HG03097 (cell line): ENCODE measurements around the gene GJA8.
"Not testable (repeated sequence)": the region's sequence is repeated elsewhere in the genome, so short reads cannot be mapped to it uniquely, and the experiment has no call there.

Source experiments
- ATAC-seq: cut with Tn5 transposase; IDR thresholded peaks from one replicate; pipeline ENCODE4 v1.9.1; 2021; ENCODE audit not compliant: unreplicated experiment, low FRiP score

The GJA8 gene

DNA sequence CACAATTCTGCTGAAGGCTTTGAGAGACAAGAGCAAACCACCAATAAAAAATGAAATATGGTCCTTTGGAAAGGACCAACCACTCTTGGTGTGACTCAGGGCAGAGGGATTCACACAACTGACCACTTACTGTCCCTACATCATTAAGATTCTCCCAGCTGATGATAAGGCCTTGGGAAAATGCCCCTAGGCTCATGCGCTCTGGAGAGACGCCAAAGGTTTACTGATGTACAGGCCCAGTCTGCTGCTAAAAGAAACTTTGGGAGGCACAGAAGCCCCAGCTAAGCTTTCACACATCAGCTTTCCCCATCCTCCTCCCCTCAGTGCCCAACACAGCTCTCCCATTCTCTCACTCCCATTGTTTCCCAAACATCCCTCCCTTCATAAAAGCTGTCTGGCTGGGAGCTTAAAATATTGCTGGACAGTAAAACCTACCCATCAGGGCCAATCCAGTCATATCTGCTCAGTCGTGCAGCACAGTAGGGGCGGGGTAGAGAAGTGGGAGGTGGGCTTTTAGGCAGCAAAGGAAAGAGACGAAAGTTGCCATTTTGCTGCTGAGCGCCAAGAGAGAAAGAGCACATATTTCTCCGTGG, at the start of gene GJA8:
GJA8 (plus strand) TSS at position 543 of the 593 bp plus-strand sequence. CDS start 5,161 bp downstream, outside the sequence.
- no peak for ATAC-seq

DNA sequence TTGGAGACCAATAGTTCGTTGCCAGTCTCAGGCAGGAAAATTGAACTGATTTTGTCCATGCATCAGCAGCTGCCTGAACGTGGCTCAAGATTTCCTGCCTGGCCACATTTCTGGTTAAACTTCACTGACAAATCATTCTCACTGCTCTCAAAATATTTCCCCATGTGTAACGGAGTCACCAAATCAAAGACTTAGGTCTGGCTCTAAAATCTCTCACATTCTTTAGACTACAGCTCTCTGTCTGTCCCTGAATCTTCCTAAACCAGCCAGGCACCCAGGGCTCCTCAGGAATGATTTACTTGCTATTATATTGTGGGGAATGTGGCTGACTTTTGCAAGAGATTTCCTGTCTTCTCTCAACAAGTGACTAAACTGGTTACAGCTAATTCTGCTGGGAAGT, 49.2 kb upstream of the GJA8 start:
- no peak for ATAC-seq

DNA sequence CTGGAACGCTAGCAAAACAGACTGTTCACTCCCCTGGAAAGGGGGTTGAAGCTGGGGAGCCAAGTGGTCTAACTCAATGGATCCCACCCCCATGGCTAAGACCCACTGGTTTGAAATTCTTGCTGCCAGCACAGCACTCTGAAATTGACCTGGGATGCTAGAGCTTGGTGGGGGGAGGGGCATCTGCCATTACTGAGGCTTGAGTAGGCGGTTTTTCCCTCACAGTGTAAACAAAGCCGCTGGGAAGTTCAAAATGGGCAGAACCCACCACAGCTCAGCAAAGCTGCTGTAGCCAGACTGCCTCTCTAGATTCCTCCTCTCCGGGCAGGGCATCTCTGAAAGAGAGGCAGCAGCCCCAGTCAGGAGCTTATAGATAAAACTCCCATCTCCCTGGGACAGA, 47.6 kb upstream of the GJA8 start:
- not testable (repeated sequence) for ATAC-seq

GRCh38 chr1:147855996-147856395, 46.6 kb upstream of the GJA8 start:
- ATAC-seq: not testable (repeated sequence)

GRCh38 chr1:147867204-147867603, 35.4 kb upstream of the GJA8 start:
- not testable (repeated sequence) for ATAC-seq

DNA sequence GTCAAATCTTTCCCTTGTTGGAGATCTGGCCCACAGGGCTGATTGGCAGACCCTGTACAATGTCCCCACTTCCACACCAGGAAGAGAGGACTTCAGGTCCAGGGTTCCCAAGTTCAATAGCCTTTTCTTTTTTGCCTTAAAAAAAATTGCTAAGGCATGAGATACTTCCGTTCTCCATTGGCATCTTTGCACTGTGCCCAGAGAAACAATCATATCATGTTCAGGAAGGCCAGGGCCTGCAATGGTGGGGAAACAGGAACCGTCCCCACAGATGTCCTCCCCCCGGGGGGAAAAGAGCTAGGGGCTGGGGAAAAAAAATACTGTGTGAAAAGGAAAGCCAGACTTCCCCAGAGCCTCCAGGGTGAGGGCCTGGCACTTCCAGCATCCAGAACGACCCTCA, 24.6 kb upstream of the GJA8 start:
- ATAC-seq: no peak

GRCh38 chr1:147879911-147880310, 22.7 kb upstream of the GJA8 start:
- ATAC-seq: no peak

GRCh38 chr1:147882535-147882934, 20.1 kb upstream of the GJA8 start:
- ATAC-seq: no peak

GRCh38 chr1:147890177-147890790, 12.3 kb upstream of the GJA8 start:
- no peak for ATAC-seq

DNA sequence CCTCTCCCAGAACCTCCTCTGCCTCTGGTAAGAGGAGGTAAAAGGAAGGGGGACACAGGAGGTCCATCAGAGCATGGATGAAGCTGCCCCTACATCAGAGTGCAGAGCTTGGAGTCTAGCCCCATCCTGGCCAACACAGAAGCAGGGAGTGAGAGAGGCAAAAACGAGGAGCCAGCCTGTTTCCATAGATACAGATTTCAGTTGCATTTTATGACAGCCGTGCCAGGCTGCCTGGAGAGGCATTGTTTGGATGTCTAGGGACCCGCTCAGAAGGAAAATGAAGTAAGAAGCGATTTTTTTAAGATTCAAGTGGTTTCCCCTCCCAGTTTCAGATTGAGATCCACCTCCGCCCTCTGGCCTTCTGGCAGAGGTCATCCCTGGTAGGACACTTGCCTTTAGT, 11.5 kb upstream of the GJA8 start:
- no peak for ATAC-seq

GRCh38 chr1:147892216-147892615, 10.4 kb upstream of the GJA8 start:
- no peak for ATAC-seq

DNA sequence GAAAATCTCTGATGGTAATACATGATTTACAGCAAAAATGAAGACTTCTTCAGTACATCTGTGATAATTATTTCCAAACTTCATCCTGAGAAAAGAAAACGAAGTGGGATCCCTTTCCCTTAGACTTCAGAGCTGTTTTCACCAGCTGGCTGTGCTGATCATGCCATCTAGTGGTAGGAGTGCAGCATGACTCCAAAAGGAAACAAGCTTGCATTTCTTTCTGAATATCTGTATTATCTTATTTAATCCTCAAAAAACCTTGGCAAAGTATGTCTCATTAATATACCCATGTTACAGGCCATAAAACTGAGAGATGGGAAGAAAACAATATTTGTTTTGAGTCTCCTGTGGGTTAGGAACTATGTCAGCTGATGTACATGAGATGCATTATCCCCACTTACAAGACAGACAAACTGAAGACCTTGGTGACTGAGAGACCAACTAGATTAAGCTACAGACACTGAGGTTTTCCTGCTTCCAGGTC, 9.8 kb upstream of the GJA8 start:
- ATAC-seq: no peak

DNA sequence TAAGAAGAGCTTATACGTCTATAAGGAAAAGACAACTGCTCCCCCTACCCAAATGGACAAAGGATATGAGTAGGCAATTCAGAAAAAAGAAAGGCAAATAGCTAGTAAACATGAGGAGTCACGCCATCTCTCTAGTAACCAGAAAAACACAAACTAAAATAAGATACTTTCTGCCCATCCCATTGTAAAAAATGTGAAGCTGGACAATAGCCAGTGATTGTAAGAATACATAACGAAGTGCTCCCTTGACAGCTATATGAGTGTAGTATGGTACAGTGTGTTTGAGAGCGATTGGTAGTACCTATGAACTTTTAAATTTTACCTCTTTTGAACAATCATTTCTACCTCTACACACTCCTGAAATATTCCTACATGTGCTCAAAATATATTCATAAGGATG, 7.5 kb upstream of the GJA8 start:
- ATAC-seq: no peak

DNA sequence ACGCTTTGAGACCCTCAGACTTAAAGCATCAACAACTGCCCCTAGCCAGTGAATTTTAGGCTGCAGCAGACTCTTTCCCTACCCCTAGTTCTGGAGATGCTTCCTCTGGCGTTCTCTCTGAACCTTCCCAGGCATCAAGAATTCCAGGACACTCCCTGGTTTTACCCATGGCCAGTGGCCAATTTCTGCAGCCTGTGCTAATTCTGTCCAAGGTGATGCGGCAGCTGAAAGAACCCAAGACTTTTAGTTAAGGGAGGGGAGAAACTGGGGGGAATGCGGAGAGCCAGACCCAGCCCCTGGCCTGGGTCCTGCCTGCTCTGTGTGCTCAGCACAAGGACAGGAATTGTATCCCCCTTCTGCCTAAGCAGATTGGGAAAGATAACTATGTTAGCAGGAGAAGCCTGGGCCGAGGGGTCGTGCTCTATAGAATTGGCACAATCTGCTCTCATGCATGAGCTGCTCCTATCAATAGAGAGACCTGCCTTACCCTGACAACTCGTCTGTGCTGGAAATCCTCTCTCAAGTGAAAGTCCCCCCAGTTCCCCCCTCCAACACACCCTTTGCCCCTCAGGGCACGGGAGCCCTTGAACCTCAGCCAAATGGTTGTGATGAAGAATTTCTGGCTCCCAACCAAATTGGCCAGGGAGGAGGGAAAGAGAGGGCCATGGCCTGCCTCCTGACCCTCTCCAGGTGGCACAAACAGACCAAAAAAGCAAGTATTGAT, 5.4 kb upstream of the GJA8 start:
- ATAC-seq: no peak

DNA sequence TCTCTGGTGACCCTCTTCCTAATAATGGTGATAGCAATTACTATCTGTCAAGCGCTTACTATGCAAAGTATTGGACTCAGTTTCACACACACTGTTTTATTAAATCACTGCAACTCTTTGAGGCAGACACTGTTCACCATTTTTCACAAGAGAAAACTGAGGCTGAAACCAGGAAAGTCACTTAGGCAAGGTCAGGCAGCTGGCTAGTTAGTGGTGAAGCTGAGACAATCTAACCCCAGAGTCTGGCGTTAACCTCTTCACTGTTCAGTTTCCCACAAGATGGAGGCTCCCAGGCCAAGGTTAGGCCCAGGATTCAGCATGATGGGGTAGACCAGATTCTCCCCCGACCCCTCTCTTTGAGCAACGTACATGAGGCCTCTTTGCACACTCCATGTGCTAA, 4.8 kb upstream of the GJA8 start:
- ATAC-seq: no peak

GRCh38 chr1:147904726-147905125, 2.1 kb downstream of the GJA8 start:
- ATAC-seq: no peak

- no peak for ATAC-seq
Measured at GRCh38 chr1:147907786-147908509, 5.4 kb downstream of the GJA8 start.

- ATAC-seq: no peak
Measured at GRCh38 chr1:147912553-147912952, 10.0 kb downstream of the GJA8 start.

DNA sequence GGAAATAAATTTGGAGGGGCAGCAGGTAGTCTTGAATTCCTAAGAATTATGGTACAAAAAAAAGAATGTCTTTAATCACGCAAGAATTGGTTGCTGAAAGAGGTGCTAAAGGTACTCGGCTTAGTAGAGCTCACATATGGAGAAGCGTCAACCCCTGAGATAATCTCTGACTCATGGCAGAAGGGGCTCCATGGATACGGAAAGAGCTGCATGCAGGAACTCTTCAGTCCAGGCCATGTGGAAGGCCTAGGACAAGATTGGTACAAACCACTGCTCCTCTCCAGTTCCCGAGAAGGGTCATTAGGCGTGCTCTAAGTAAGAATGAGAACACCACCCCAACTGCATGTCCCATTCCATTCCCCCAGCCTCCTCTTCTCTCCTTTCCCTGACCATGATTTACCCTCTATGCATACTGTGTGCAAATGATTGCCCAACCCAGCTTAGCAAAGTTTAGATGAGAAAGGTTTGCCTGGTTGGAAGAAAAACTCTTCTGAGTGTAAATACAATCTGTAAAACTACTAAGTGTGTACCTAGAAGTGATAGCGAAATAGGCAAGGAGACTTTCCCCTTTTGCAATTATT, 10.9 kb downstream of the GJA8 start:
- no peak for ATAC-seq

- ATAC-seq: no peak
Measured at GRCh38 chr1:147919896-147920295, 17.3 kb downstream of the GJA8 start.

DNA sequence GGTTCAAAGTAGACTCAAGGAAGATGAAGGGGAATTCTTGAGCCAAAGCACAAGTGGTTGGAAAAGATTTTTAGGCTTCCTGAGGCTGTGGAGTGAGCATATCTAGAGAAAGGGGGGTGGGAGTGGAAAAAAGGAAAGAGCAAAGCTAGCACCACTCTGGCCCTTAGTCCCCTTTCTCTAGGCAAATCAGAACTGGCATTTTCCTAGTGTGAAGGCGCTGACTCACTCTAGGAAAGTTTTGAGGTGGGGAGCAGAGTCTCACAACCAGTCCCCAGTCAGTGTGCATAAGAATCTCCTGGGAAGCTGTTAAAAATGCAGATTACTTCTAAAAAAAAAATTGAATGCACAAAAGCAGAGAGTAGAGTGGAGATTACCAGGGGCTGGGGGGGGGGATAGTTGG, 22.2 kb downstream of the GJA8 start:
- ATAC-seq: no peak
